KMS-11 (cell line): Measurements from ENCODE around the gene ANO10.

Source experiments
- H2AFZ ChIP-seq: fragments of 200-600 bp; sonication (generic); 2 replicates; pipeline ENCODE4 v1.6.1; 2016; ENCODE audit warnings: antibody characterized with exemption, mixed run types, low read depth
- H3K27ac ChIP-seq: fragments of 200-600 bp; sonication (generic); 2 replicates; pipeline ENCODE4 v1.6.1; 2016; ENCODE audit warnings: mild to moderate bottlenecking, mixed run types
- H3K27me3 ChIP-seq: fragments of 200-600 bp; sonication (generic); 2 replicates; pipeline ENCODE4 v1.6.1; 2017; ENCODE audit warnings: mild to moderate bottlenecking, low read depth, mixed run types, moderate library complexity; ENCODE audit not compliant: insufficient read depth
- H3K36me3 ChIP-seq: fragments of 200-600 bp; sonication (generic); 2 replicates; pipeline ENCODE4 v1.6.1; 2017; ENCODE audit warnings: mild to moderate bottlenecking, mixed run types; ENCODE audit not compliant: insufficient read depth
- H3K4me1 ChIP-seq: fragments of 200-600 bp; sonication (generic); 2 replicates; pipeline ENCODE4 v1.6.1; 2016; ENCODE audit warnings: mild to moderate bottlenecking, low read depth, mixed run types; ENCODE audit not compliant: poor library complexity, severe bottlenecking
- H3K4me2 ChIP-seq: fragments of 200-600 bp; sonication (generic); 2 replicates; pipeline ENCODE4 v1.7.0; 2016; ENCODE audit warnings: mild to moderate bottlenecking, mixed run types
- H3K4me3 ChIP-seq: fragments of 200-600 bp; sonication (generic); IDR thresholded peaks from 2 replicates; pipeline ENCODE4 v1.6.1; 2017; ENCODE audit warnings: low read depth, low read length, mixed read lengths; ENCODE audit not compliant: insufficient read depth
- H3K79me2 ChIP-seq: fragments of 200-600 bp; sonication (generic); 2 replicates; pipeline ENCODE4 v1.6.1; 2016; ENCODE audit warnings: low read depth, mixed run types; ENCODE audit not compliant: insufficient read depth
- H3K9ac ChIP-seq: fragments of 200-600 bp; sonication (generic); 2 replicates; pipeline ENCODE4 v1.6.1; 2016; ENCODE audit warnings: mild to moderate bottlenecking, mixed run types
- H4K20me1 ChIP-seq: fragments of 200-600 bp; sonication (generic); 2 replicates; pipeline ENCODE4 v1.6.1; 2016; ENCODE audit warnings: mild to moderate bottlenecking, mixed run types; ENCODE audit not compliant: insufficient read depth
- CTCF ChIP-seq: fragments of 200-600 bp; sonication (generic); conservative IDR thresholded peaks from 2 replicates; pipeline ENCODE4 v1.6.1; 2017; ENCODE audit warnings: low read depth, mild to moderate bottlenecking, antibody characterized with exemption, low read length, moderate library complexity, mixed read lengths

ANO10 gene

GRCh38 chr3:43515970-43516635 is 105.7 kb downstream of the ANO10 start:
- Histone ChIP-seq H3K4me2 (no peak overlapping the region), H3K4me3 (no peak overlapping the region), H2AFZ (no peak overlapping the region), H3K27ac (no peak overlapping the region), H3K4me1 (no peaks in the 10 kb centered on the region), H4K20me1 (no peaks in the 10 kb centered on the region), H3K79me2 (no peaks in the 10 kb centered on the region), H3K36me3 (no peaks in the 10 kb centered on the region), H3K27me3 (no peaks in the 10 kb centered on the region), H3K9ac (no peak overlapping the region)
- TF ChIP-seq CTCF, result no peak

- TF ChIP-seq CTCF, result no peak
- no peak overlapping the region for H3K27ac ChIP-seq
- no peaks in the 10 kb centered on the region for H3K79me2 ChIP-seq
- H3K36me3 ChIP-seq, result no peaks in the 10 kb centered on the region
- H4K20me1 ChIP-seq, result no peaks in the 10 kb centered on the region
- H2AFZ ChIP-seq, result no peak overlapping the region
- no peak overlapping the region for H3K9ac ChIP-seq
- H3K27me3 ChIP-seq, result no peaks in the 10 kb centered on the region
- H3K4me1 ChIP-seq, result no peaks in the 10 kb centered on the region
- H3K4me3 ChIP-seq, result no peak overlapping the region
- H3K4me2 ChIP-seq, result no peak overlapping the region
Observed at GRCh38 chr3:43515208-43515917, 106.4 kb downstream of the ANO10 start.

GRCh38 chr3:43512754-43513404 is 108.9 kb downstream of the ANO10 start:
- no peak overlapping the region for H2AFZ ChIP-seq
- no peaks in the 10 kb centered on the region for H3K4me1 ChIP-seq
- no peak overlapping the region for H3K4me2 ChIP-seq

GRCh38 chr3:43506644-43507043 is 115.2 kb downstream of the ANO10 start:
- no peaks in the 10 kb centered on the region for H3K27me3 ChIP-seq
- H3K36me3 ChIP-seq, result no peaks in the 10 kb centered on the region
- H3K4me3 ChIP-seq, result no peak overlapping the region
- no peak overlapping the region for H3K9ac ChIP-seq
- H3K4me1 ChIP-seq, result no peaks in the 10 kb centered on the region
- no peak for TF ChIP-seq CTCF
- H3K79me2 ChIP-seq, result no peaks in the 10 kb centered on the region
- H4K20me1 ChIP-seq, result no peaks in the 10 kb centered on the region
- H3K27ac ChIP-seq, result no peak overlapping the region
- H3K4me2 ChIP-seq, result no peak overlapping the region
- H2AFZ ChIP-seq, result no peak overlapping the region

More at GRCh38 chr3:43512754-43513404, 108.9 kb downstream of the ANO10 start:
- H3K36me3 ChIP-seq, result no peaks in the 10 kb centered on the region
- no peak overlapping the region for H3K27ac ChIP-seq
- H3K27me3 ChIP-seq, result no peaks in the 10 kb centered on the region
- H3K79me2 ChIP-seq, result no peaks in the 10 kb centered on the region
- no peak overlapping the region for H3K9ac ChIP-seq
- no peaks in the 10 kb centered on the region for H4K20me1 ChIP-seq
- no peak for TF ChIP-seq CTCF
- H3K4me3 ChIP-seq, result no peak overlapping the region
